Ecto neural progenitor cell (in vitro differentiated cells): ENCODE results near the gene SLAMF9.

Experiments
- DNase-seq: peaks from one replicate; pipeline ENCODE4 v3.0.0-alpha.2; 2018; ENCODE audit warnings: low spot score

Gene SLAMF9

GRCh38 chr1:159932296-159933285, 21.4 kb downstream of the SLAMF9 start:
- no peak for DNase-seq

DNA sequence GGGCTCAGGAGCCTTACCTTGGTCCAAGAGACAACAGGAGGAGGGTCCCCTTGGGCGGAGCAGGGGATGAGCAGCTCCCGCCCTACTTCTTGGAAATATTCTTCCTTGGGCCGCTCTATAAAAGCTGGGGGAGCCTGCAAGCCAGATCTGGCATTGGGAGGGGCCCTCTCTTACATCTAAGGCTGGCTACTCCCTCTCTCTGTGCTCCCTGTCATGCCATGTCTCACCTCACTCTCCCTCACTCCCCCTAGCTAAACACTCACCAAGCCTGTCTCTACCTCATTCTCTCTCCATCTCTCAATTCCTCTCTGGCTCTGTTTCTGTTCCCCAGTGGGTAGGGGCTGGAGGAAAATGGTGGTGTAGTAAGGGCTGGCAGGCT, 22.3 kb downstream of the SLAMF9 start:
- no peak for DNase-seq

DNA sequence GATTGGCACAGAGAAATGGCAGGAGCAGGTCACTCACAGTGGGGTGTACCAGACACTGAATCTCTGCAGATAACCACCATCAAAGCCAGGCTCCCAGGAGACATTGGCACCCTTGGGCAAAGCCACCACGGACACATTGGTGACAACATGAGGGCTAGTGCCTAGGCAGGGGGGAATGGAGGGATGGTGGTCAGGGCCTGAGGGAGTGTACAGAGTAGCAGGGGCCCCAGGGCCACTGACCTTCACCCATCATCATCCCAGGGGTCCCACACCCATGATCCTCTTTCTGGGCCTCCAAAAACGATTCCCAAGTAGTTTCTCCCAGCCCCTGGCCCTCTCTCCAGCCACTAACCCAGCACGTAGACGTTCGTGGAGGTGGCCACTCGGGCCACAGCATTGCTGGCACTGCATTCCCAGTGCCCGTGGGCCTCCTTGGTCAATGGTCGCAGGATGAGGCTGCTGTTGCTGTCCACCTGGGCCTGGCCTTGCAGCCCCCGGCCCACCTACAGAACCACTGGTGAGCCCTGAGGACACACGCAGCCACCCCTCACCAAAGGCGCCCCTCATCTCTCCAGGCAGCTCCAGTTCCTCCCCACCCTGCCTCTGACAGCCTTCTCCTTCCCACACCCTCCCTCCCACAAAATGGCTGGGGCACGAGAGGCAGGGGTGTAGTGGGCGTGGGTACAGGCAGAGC, 22.8 kb downstream of the SLAMF9 start:
- DNase-seq = no peak

GRCh38 chr1:159930634-159931033, 23.4 kb downstream of the SLAMF9 start:
- DNase-seq = no peak

- DNase-seq = no peak
Measured at GRCh38 chr1:159930216-159930615, 23.8 kb downstream of the SLAMF9 start.

- peak; percentile 76 for DNase-seq
Measured at GRCh38 chr1:159929155-159930051, 24.6 kb downstream of the SLAMF9 start.

GRCh38 chr1:159928491-159929050, 25.5 kb downstream of the SLAMF9 start:
- no peak for DNase-seq

- DNase-seq = no peak
Measured at GRCh38 chr1:159927849-159928431, 26.1 kb downstream of the SLAMF9 start.

GRCh38 chr1:159927211-159927848, 26.7 kb downstream of the SLAMF9 start:
- no peak for DNase-seq

- no peak for DNase-seq
Measured at GRCh38 chr1:159925719-159926078, 28.3 kb downstream of the SLAMF9 start.

DNA sequence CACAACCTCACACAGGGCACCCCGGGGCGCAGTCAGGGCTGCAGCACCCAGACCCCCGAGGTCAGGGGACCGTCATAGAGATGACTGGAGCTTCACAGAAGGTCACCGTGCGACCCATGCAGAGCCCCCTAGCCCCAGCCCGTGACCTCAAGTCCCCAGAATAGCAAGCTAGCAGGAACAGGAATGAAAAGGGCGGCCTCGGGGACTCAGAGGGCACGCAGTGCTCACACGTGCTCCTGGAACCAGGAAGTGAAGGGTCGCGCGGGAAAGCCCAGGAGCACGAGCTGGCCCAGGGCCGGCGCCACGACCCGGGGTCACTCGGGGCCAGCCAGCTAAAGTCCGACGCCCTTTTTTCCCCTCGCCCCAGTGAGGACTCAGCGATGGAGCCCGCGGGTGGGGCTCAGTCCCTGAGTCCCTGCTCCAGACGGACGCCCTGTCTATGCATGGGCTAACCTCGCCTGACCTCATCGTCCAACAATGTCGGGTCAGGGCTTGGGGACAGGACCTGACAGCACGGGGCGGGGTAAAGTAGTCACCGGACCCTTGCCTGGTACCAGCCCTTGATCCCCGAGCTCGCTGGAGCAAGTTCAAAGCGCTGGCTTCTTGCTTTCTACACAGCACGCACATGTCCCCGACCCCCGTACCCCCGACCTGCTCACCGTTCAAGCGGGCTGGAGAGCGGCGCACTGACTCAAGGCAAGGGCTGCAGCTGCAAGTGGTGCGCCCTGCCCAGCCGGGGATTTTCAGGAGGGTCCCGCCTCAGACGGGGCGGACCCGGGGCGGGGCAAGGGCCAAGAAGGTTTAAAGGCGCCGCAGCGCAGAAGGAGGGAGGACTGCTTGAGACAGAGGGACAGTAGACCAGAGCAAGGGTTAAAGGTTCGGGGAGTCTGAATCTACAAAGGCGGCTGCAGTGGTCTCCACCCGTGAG, 29.0 kb downstream of the SLAMF9 start, which contains the start of gene TAGLN2:
Gene TAGLN2, minus strand, starts transcription at position 717 of the 928 bp plus-strand sequence. CDS start 4,998 bp downstream, outside the sequence.
- DNase-seq = peak; percentile 92

DNA sequence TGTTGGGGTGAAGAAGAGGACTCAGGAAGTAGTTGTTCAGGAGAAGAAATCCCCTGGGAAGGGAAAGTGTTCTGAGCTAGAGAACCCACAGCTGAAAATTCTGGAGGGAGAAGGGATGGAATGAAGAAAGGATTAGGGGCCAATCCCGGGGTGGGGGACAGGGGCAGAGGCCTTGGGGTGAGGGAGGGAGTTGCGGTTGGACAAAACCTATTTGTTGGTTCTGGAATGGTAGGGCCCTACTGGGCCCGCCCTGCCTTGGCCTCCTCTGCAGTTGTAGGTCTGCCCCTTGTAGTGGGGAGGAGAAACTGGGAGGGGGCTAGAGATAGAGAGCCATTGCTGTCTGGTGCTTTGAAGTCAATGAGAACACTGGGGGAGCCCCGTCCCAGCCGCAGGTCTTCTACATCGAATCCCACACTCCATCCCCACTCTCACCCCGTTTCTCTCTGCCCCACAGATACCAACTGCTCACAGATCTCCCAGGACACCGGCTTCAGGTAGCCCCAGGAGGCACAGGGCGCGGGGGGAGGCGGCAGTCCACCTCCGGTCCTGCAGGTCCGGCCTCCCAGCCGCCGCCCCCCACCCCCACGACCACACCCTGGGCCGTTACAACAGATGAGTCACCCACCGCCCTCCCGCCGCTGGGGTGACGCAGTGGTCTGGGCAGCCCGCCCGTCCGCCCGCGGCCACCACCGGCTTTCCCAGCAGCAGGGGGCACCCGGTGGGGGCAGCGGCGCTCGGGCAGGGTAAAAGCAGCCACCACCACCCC, 29.8 kb downstream of the SLAMF9 start:
- DNase-seq = no peak

- DNase-seq = no peak
Measured at GRCh38 chr1:159923203-159924024, 30.6 kb downstream of the SLAMF9 start.

DNA sequence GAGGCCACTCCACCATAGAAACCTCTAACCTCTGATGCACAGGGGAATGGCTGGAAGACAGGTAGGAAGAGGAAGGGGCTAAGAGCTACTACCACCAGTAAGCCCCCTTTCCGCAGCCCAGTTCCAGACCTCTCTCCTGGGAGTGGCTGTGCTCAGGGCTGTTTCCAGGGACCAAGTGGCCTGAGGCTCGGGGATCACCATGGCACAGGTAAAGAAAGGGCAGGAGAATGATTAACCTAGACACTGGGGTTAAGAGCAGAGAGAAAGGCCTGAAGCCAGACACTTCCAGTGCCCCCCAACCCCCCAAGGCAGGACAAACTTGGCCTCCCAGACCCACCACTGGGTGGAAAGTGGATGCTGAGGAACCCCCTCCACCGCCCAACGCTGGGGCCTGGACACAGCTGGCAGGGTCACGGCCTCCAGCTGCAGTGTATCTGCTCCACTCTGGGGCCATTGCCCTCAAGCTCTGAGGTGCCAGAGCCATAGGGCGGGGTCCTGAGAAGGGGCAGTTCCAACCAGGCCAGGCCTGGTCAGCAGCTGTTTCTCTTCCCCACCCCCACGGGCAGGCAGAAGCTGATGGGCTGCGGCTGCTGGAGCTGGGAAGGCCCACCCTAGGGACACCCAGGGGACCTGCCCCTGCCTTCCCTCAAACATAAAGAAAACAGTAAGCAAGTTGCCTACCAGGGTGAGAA, 31.4 kb downstream of the SLAMF9 start:
- DNase-seq = no peak

- DNase-seq = no peak
Measured at GRCh38 chr1:159921700-159922504, 32.1 kb downstream of the SLAMF9 start.

DNA sequence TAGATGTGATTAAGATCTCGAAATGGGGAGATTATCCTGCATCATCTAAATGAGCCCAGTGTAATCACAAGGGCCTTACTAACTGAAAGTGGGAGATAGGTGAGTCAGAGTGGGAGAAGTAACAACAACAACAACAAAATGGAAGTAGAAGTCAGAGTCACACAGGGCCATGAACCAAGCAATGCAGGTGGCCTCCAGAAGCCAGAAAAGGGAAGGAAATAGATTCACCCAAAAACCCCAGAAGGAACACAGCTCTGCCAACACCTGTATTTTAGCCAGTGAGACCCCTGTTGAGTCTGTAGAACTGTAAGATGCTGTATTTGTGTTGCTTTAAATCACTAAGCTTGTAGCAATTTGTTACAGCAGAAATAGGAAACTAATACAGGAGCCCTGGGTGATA, 32.8 kb downstream of the SLAMF9 start:
- no peak for DNase-seq

GRCh38 chr1:159920651-159921050, 33.4 kb downstream of the SLAMF9 start:
- no peak for DNase-seq
